A549 treated with dexamethasone at 1 μM for 4 hours (cell line): ENCODE results near the gene R3HDM2. TPM values are rescaled to one million over a fixed set of nuclear protein-coding genes. Genes with fewer than 3 reads are reported as not detected.

ENCODE experiments used
- total RNA-seq: library from RNA; stranded (reverse); fragments of 200-300 nt; extraction: Qiagen RNA extraction; gene quantifications from 5 replicates; pipeline ENCODE4 v1.2.3, GENCODE V29; 2022

Gene R3HDM2
- 7.2 to 11.9 TPM (median 8.5 TPM) in 5 replicates for total RNA-seq

DNA sequence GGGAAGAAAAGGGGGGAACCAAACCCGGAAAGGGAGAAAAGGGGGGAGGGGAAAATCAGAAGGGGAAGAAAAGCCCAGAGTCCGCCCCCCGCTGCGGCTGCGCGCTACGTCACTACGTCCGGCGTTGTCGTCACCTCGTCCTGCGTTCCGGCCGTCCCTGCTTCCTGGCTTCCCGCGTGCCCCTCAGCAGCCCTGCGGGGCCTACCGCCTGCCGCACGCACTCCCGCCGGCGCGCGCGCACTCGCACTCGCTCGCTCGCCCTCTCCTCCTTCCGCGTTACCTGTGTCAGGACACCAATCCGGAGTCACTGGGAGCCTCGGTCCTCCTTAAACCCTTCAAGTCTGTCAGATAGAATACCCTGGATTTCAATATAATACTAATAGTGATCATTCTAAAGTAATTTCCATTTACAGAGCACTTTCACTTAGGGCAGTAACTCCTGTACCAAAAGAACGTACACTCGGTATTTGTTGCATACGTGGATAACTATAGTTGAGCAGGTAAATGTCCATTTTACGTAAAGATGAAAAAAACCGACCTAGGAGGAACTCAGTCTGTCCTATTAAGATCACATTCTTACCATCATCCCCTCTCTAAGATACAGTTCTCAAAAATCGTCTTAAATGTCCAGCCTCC is at the start of gene R3HDM2:
Gene R3HDM2 (minus strand): TSS at position 113 of the 636 bp plus-strand sequence. CDS start 120,615 bp downstream, outside the sequence.

DNA sequence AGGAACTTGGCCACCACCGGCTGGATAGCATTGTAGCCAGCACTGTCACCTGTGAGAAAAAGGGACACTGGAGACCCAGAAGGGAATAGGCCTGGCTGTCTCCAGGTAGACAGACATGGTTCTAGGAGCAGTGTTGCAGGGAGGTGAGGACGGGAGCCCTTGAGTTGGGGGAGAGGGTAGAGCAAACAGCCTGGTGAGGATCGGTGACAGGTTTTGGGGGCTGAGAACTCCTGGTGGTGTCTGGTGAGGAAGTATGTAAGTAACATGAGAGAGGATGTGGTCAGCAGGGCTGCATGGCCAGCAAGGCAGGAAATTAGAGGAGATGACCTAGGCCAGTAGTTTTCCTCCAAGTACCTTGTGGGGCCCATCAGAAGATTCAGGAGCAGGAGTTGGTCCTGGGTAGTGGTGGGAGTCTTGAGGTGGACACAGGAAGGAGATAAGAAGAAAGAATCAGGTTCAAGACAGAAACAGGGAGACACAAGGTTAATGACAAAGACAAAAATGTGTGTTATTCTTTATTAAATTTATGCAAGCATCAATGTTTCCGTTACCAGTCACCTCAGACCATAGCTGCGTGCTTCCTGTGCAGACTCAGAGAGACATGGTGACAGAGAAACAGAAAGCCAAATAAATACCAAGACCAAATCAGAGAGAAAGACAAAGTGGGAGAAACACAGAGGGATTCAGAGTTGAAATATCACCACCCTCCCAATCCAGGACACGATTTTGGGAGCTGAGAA is 48.7 kb upstream of the R3HDM2 start, which contains the start of gene ARHGAP9:
Gene ARHGAP9 (minus strand): TSS at position 491 of the 740 bp plus-strand sequence. CDS start 460 bp downstream, at position 31.

DNA sequence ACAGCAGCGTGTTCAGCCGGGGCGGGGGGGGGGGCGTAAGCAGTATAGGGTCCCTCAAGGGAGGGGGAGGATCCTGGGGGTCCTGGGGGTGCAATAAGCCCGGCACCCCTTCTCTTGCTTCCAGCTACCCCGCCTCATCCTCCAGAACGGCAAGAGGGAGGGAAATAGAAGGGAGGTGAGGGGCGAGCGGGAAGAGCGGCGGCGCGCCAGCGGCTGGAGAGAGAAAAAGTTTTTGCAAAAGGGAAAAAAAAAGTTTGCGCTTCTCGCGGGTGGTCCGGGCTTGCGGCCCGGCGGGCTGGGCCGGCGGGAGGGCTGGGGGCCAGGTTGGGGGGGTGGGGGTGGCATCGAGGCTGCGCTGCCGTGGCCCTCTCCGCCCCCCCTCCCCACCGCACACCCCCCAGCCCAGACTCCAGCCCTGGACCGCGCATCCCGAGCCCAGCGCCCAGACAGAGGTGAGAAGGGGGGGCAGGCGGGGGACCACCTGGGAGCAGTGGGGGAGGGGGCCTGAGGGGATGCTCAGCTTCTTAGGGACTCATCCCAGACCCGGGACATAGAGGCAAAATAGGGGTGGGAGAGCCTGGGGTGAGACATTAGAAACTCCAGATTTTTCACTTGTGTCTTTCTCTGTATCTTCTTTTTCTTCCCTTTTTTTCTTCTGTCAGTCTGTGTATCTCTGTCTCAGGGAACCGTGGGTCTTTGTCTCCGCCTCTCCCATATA is 29.1 kb upstream of the R3HDM2 start, which contains the start of gene GLI1:
Gene GLI1 (plus strand): TSS at position 36 of the 718 bp plus-strand sequence. CDS start 3,907 bp downstream, outside the sequence.

DNA sequence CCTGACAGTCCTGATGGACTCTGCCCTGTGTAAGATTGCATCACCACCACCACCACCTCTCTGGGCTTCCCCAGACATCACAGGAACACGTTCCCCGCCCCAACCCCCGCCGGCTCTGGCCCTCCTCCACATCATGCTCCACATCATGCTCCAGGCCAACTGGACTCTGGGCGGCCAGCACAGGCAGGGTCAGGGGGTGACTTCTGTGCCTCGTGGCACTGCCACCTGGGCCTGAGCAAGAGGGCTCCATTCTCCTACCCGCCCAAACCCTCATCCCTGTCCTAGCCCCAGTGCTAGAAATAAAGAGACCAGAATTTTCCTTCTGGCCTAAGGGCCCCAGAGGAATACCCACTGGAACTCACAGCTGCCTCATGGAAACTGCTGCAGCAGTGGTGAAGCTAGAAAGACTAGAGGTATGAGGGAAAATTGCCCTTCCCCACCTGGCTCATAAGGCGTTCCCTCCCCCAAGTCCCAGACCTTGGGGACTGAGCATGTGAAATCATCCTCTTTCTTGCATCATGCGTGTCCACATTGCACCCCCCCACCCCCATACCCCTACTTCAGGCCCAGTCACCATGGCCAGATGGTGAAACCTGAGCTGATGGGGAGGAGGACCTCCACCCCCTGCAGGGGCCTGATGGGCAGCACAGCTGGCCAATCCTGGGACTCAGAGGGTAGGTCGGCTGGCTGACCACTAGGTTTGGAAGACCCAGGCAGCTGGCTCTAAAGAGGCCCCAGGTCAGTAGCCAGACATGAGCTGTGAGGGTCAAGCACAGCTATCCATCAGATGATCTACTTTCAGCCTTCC is 23.9 kb upstream of the R3HDM2 start, which contains the start of gene INHBE:
Gene INHBE (plus strand): TSS at position 742 of the 808 bp plus-strand sequence. CDS start 230 bp downstream, outside the sequence.

DNA sequence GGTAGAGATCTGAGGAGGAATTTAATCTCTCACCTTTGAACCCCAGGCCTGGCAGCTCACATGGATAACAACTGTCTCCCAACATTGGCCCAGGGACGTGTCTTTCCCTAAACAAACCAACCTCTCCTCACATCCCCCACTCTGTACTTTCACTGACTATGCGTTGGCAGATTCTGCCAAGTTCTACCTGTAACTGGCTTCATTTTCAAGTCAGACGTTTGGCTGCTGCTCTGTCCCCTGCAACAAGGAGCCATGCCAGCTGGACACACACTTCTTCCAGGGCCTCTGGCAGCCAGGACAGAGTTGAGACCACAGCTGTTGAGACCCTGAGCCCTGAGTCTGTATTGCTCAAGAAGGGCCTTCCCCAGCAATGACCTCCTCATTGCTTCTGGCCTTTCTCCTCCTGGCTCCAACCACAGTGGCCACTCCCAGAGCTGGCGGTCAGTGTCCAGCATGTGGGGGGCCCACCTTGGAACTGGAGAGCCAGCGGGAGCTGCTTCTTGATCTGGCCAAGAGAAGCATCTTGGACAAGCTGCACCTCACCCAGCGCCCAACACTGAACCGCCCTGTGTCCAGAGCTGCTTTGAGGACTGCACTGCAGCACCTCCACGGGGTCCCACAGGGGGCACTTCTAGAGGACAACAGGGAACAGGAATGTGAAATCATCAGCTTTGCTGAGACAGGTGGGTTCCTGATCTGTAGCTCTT is 3.8 kb upstream of the R3HDM2 start, which contains the start of gene INHBC:
Gene INHBC (plus strand): TSS at position 268 of the 707 bp plus-strand sequence. CDS start 103 bp downstream, at position 371.

DNA sequence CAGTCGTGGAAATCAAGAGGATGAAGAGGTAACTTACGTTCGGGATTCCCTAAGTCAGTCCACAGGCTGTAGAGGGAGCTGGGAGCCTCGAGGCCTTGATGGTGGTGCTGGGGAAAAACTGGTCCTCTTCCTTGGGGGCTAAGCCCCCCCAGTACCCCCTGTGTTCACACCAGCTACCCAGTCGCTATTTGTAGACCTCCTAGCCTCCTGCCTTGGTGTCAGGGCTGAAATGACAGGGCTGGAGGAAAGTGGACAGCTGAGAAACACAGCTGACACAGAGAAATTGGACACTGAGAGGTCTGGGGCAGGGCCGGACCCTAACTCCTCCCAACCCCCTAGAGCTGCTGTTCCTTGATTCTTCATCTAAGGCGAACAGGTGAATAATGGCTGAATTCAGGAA is 179.9 kb downstream of the R3HDM2 start, which contains the start of gene STAC3:
Gene STAC3 (minus strand): TSS at position 232 of the 400 bp plus-strand sequence. CDS start 1,551 bp downstream, outside the sequence.

DNA sequence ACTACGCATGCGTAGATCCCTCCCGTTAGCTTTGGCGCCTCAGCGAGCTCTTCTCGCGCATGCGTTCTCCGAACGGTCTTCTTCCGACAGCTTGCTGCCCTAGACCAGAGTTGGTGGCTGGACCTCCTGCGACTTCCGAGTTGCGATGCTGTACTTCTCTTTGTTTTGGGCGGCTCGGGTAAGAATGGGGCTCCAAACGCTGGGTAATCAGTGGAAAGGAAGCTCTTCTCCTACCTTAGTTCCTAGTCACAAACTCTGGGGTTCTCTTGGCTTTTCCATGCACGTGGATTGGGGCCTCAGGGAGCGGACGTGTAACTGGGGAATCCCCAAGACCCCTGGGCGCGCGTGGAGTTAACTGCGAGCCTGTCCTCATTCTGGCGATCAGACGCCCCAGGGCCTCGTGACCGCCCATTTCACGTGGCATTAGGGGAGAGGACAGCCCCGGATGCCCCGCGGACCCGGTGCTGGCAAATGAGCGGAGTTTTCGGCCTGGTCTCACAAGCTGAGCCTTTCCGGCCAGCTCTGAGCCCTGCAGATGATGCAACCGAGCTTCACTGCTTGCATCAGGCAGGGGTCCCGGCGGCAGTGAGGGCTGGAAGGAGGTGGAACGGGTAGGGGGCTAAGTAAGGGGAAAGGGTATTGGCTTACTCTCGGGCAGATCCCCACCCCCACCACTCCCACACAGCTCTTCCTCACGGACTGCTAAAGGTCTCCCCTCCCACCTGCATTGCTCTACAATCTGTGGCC is 201.0 kb downstream of the R3HDM2 start, which contains the start of gene SHMT2:
Gene SHMT2 (plus strand): TSS at position 78 of the 747 bp plus-strand sequence. CDS start 68 bp downstream, at position 146.

DNA sequence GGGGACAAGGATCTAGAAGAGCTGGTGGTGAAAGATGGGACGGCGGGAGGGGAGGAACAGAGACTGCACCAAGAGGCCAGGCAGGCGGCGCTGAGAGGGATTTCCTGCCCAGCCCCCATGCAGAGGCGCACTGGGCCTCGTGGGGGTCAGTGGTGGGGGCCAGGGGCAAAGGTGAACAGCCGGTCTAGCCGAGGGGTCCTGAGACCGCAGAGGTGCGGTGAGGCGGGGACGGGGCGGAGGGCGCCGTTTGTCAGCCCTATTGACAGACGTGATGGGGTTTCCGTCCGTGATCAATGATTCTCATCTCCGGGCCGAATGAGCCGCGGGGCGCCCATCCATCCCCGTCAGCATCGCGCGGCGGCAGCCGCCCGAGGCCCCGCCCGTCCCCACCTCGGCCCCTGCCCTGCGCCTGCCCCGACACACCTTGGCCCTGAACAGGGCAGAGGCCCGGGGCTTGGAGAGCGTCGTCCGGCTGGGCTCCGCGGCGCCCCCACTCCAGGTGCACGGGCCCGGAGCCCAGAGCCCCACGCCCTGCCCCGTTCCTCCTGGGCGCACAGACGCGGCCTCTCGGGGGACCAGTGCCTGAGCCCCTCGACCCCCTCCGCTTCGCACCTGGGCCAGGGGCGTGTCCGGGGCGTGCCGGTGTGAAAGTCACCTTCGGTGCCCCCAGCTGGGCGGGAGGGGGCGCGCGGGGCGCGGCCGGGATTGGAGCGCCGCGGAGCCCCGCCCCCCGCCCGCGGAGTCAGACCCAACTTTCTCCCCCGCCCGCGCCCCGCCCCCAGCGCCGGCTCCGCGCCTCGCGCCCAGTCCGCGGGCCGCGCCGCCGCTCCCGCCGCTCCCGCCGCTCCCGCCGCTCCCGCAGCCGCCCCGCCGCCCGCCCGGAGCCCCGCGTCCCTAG is 214.6 kb downstream of the R3HDM2 start, which contains the start of gene NXPH4:
Gene NXPH4 (plus strand): TSS at position 781 of the 898 bp plus-strand sequence. CDS start 176 bp downstream, outside the sequence.

Other genes starting within 250 kb of the R3HDM2 start
- 3.7 to 6.8 TPM (median 5.3 TPM) in 5 replicates for gene NXPH4, start 214.2 kb downstream of the R3HDM2 start, total RNA-seq
- gene SHMT2, start 201.3 kb downstream of the R3HDM2 start, total RNA-seq: 110 to 145 TPM (median 136 TPM) in 5 replicates
- 0.18 to 0.54 TPM (median 0.38 TPM) in 4 of 5 replicates, not detected in the other for gene STAC3, start 179.9 kb downstream of the R3HDM2 start, total RNA-seq
- gene INHBC, start 3.7 kb upstream of the R3HDM2 start, total RNA-seq: not detected in 5 replicates
- 0.04 to 0.13 TPM (median 0.10 TPM) in 4 of 5 replicates, not detected in the other for gene INHBE, start 24.3 kb upstream of the R3HDM2 start, total RNA-seq
- gene GLI1, start 28.7 kb upstream of the R3HDM2 start, total RNA-seq: 4.5 to 7.8 TPM (median 5.9 TPM) in 5 replicates
- gene ARHGAP9, start 48.8 kb upstream of the R3HDM2 start, total RNA-seq: 0.33 to 0.72 TPM (median 0.43 TPM) in 5 replicates
- gene MARS1, start 57.0 kb upstream of the R3HDM2 start, total RNA-seq: 152 to 199 TPM (median 172 TPM) in 5 replicates
- 18.6 to 26.8 TPM (median 23.9 TPM) in 5 replicates for gene DDIT3, start 89.5 kb upstream of the R3HDM2 start, total RNA-seq
- 13.4 to 31.3 TPM (median 28.0 TPM) in 5 replicates for gene MBD6, start 91.8 kb upstream of the R3HDM2 start, total RNA-seq
- gene DCTN2, start 116.1 kb upstream of the R3HDM2 start, total RNA-seq: 135 to 153 TPM (median 150 TPM) in 5 replicates
- 0.12 to 0.27 TPM (median 0.20 TPM) in 5 replicates for gene KIF5A, start 119.0 kb upstream of the R3HDM2 start, total RNA-seq
- gene PIP4K2C, start 160.1 kb upstream of the R3HDM2 start, total RNA-seq: 40.6 to 46.9 TPM (median 42.6 TPM) in 5 replicates
- gene DTX3, start 173.8 kb upstream of the R3HDM2 start, total RNA-seq: 13.3 to 18.8 TPM (median 15.9 TPM) in 5 replicates
- 4.0 to 6.5 TPM (median 5.0 TPM) in 5 replicates for gene ARHGEF25, start 180.4 kb upstream of the R3HDM2 start, total RNA-seq
- gene B4GALNT1, start 202.2 kb upstream of the R3HDM2 start, total RNA-seq: 26.3 to 45.0 TPM (median 42.0 TPM) in 5 replicates